Fibroblast of the aortic adventitia (primary cell): ENCODE data around the gene SEMA6A. TPM values are rescaled to one million over a fixed set of nuclear protein-coding genes. Genes with fewer than 3 reads are reported as not detected.

ENCODE experiments used
- DNase-seq: peaks from one replicate; pipeline ENCODE4 v3.0.0-alpha.2; 2010; ENCODE audit warnings: low read depth
- H3K4me3 ChIP-seq: 2 replicates; pipeline ENCODE4 v1.5.1; 2011; ENCODE audit warnings: low read depth, mild to moderate bottlenecking, control low read depth, low read length, moderate library complexity
- CTCF ChIP-seq: IDR thresholded peaks from 2 replicates; pipeline ENCODE4 v1.5.1; 2011; ENCODE audit warnings: mild to moderate bottlenecking, low read length, control low read depth, inconsistent platforms; ENCODE audit not compliant: insufficient read depth
- total RNA-seq: library from RNA; depleted of rRNA; stranded (reverse); fragments of >200 nt; gene quantifications from 2 replicates; pipeline ENCODE4 v1.2.3, GENCODE V29; 2012; ENCODE audit warnings: low replicate concordance

Gene SEMA6A
- total RNA-seq, 1 donor = 0.36 TPM

- TF ChIP-seq CTCF = no peak
- H3K4me3 ChIP-seq = no peak overlapping the region
- no peak for DNase-seq
These were observed 10.8 kb downstream of the SEMA6A start for GRCh38 chr5:116563736-116564308.

- no peak for DNase-seq
- H3K4me3 ChIP-seq = no peak overlapping the region
- TF ChIP-seq CTCF = no peak
These were observed 12.0 kb downstream of the SEMA6A start for GRCh38 chr5:116562669-116563068.

DNA sequence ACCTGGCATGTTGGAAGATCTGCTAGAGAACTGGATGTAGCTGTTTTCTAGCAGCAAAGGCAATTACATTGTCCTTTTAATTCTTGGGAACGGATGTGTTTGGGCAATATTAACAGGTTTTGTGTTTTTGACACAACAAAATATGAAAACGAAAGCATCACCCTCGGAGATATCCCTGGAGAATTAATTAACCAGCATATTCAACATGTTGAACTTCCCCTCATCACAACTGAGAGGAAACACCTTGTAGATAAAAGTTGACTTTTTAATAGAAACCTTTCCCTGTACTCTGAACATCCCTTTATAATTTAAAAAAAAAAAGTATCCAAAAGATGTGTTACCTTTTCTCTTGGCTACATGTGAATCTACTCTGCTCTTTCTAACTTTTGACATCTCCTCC is 13.0 kb downstream of the SEMA6A start:
- DNase-seq = no peak
- TF ChIP-seq CTCF = no peak
- no peak overlapping the region for H3K4me3 ChIP-seq

GRCh38 chr5:116559673-116560164 is 14.9 kb downstream of the SEMA6A start:
- TF ChIP-seq CTCF = no peak
- DNase-seq = no peak
- H3K4me3 ChIP-seq = no peak overlapping the region

GRCh38 chr5:116559239-116559638 is 15.4 kb downstream of the SEMA6A start:
- TF ChIP-seq CTCF = no peak
- DNase-seq = no peak
- H3K4me3 ChIP-seq = no peak overlapping the region

DNA sequence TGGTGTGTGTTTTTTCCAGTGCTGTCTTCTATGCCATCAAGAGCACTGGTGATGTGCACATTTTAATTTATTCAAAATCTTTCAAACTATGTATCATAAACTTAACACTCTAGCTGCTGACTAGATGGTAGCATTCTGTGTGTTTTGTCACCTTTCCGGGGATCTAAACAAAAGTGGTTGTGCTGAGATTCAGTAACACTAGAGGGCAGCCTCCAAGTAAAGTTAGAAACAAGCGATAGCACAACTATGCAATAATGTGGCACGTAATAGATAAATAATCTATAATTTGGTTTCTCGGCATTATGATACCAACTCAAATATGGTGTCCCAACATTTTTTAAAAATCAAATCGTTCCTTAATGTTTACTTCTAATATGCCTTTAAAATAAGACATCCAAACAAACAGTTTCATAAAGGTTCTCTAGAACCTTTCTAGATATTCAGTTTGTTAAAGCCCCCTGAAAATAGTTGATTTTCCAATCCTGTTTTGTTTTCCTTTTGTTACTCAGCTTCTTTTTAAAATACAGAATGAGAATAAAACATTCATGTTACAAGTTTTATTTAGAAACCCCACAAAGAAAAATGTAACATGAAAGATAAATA is 16.9 kb downstream of the SEMA6A start:
- peak; percentile 55 for TF ChIP-seq CTCF
- no peak overlapping the region for H3K4me3 ChIP-seq
- peak; percentile 21 for DNase-seq
